OCI-LY1 (cell line): ENCODE measurements around the gene IL15RA.

Experiments
- H2AFZ ChIP-seq: fragments of 200-600 bp; sonication (generic), shearing (Covaris generic); 2 replicates; pipeline ENCODE4 v1.6.0; 2014; ENCODE audit warnings: antibody characterized with exemption, mild to moderate bottlenecking, low read length
- H3F3A ChIP-seq: fragments of 200-600 bp; sonication (generic), shearing (Covaris generic); 2 replicates; pipeline ENCODE4 v1.6.0; 2014; ENCODE audit warnings: mild to moderate bottlenecking, antibody characterized with exemption, low read length, moderate library complexity; ENCODE audit not compliant: insufficient read depth
- H3K27ac ChIP-seq: fragments of 200-600 bp; sonication (generic); 2 replicates; pipeline ENCODE4 v1.5.1; 2014; ENCODE audit warnings: low read length, mixed run types, mild to moderate bottlenecking, low read depth; ENCODE audit not compliant: poor library complexity, severe bottlenecking
- H3K27me3 ChIP-seq: fragments of 200-600 bp; sonication (generic); 2 replicates; pipeline ENCODE4 v1.6.0; 2014; ENCODE audit warnings: antibody characterized with exemption, mild to moderate bottlenecking, low read length, moderate library complexity; ENCODE audit not compliant: insufficient read depth
- H3K36me3 ChIP-seq: fragments of 200-600 bp; sonication (generic); 2 replicates; pipeline ENCODE4 v1.6.1; 2014; ENCODE audit warnings: mild to moderate bottlenecking, antibody characterized with exemption, low read length, moderate library complexity, mixed read lengths; ENCODE audit not compliant: insufficient read depth
- H3K4me1 ChIP-seq: fragments of 200-600 bp; sonication (generic); 2 replicates; pipeline ENCODE4 v1.5.1; 2014; ENCODE audit warnings: mild to moderate bottlenecking, low read length, moderate library complexity; ENCODE audit not compliant: insufficient read depth, severe bottlenecking
- H3K4me2 ChIP-seq: fragments of 200-600 bp; sonication (generic), shearing (Covaris generic); 2 replicates; pipeline ENCODE4 v1.6.1; 2014; ENCODE audit warnings: low read length
- H3K4me3 ChIP-seq: fragments of 200-600 bp; sonication (generic); 2 replicates; pipeline ENCODE4 v1.5.1; 2014; ENCODE audit warnings: low read length, low read depth, mild to moderate bottlenecking, mixed read lengths; ENCODE audit not compliant: poor library complexity, severe bottlenecking
- H3K79me2 ChIP-seq: fragments of 200-600 bp; shearing (Covaris generic); 2 replicates; pipeline ENCODE4 v1.6.1; 2016; ENCODE audit warnings: mixed run types, low read length, mixed read lengths; ENCODE audit not compliant: insufficient read depth
- H3K9ac ChIP-seq: fragments of 200-600 bp; sonication (generic), shearing (Covaris generic); 2 replicates; pipeline ENCODE4 v1.6.1; 2014; ENCODE audit warnings: mild to moderate bottlenecking, low read length, mixed read lengths
- H3K9me2 ChIP-seq: fragments of 200-600 bp; sonication (generic), shearing (Covaris generic); 2 replicates; pipeline ENCODE4 v1.6.1; 2014; ENCODE audit warnings: low read depth, mild to moderate bottlenecking, low read length, mixed read lengths
- H3K9me3 ChIP-seq: fragments of 200-600 bp; shearing (Covaris generic); 2 replicates; pipeline ENCODE4 v1.6.1; 2014; ENCODE audit warnings: low read length, mixed read lengths
- H4K20me1 ChIP-seq: fragments of 200-600 bp; sonication (generic), shearing (Covaris generic); 2 replicates; pipeline ENCODE4 v1.6.0; 2016; ENCODE audit warnings: mild to moderate bottlenecking, low read length; ENCODE audit not compliant: insufficient read depth
- EZH2 ChIP-seq: fragments of 200-600 bp; sonication (generic), shearing (Covaris generic); IDR thresholded peaks from 2 replicates; pipeline ENCODE4 v1.8.0; 2017; ENCODE audit warnings: borderline replicate concordance, mixed run types, mild to moderate bottlenecking, antibody characterized with exemption, low read length, moderate library complexity, mixed read lengths
- TF ChIP-seq, protein P1 (sequence below): fragments of 200-600 bp; sonication (generic), shearing (Covaris generic); IDR thresholded peaks from 2 replicates; pipeline ENCODE4 v1.5.1; 2017; ENCODE audit warnings: mild to moderate bottlenecking, antibody characterized with exemption, low read length, moderate library complexity, mixed read lengths

Gene IL15RA

DNA sequence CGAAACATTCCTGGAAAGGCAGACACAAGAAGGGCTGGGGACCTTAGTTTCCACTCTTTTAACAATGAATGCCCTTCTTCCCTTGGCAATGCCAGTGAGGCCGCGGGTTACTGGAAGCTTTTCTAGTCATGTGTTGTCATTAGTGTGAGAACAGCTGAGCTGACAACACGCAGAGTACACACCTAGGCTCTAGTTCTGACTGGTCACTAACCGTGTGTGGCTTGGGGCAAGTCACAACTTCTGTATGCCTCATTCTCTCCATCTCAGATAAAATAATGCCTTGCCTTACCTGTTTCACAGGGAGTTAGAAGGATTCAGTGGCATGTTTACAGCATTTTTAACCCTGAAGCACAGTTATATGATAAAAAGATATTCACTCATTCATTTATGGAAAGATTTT lies 55.6 kb downstream of the IL15RA start:
- Histone ChIP-seq H3K4me1 (no peaks in the 10 kb centered on the region), H3K4me2 (no peak overlapping the region), H3K79me2 (no peaks in the 10 kb centered on the region), H3K9ac (no peak overlapping the region), H3K9me3 (no peaks in the 10 kb centered on the region), H3K4me3 (no peak overlapping the region), H2AFZ (no peak overlapping the region), H3K27me3 (no peaks in the 10 kb centered on the region), H3K36me3 (peaks cover 88% of the 10 kb centered on the region), H3K9me2 (no peaks in the 10 kb centered on the region), H4K20me1 (no peaks in the 10 kb centered on the region), H3F3A (no peaks in the 10 kb centered on the region), H3K27ac (no peak overlapping the region)
- TF ChIP-seq EZH2: no peak
- TF ChIP-seq, protein P1, sequence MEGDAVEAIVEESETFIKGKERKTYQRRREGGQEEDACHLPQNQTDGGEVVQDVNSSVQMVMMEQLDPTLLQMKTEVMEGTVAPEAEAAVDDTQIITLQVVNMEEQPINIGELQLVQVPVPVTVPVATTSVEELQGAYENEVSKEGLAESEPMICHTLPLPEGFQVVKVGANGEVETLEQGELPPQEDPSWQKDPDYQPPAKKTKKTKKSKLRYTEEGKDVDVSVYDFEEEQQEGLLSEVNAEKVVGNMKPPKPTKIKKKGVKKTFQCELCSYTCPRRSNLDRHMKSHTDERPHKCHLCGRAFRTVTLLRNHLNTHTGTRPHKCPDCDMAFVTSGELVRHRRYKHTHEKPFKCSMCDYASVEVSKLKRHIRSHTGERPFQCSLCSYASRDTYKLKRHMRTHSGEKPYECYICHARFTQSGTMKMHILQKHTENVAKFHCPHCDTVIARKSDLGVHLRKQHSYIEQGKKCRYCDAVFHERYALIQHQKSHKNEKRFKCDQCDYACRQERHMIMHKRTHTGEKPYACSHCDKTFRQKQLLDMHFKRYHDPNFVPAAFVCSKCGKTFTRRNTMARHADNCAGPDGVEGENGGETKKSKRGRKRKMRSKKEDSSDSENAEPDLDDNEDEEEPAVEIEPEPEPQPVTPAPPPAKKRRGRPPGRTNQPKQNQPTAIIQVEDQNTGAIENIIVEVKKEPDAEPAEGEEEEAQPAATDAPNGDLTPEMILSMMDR: no peak

- TF ChIP-seq, protein P1: no peak
- TF ChIP-seq EZH2: no peak
- Histone ChIP-seq H3K27me3 (no peaks in the 10 kb centered on the region), H3K9ac (no peak overlapping the region), H3K27ac (no peak overlapping the region), H4K20me1 (no peaks in the 10 kb centered on the region), H3K79me2 (no peaks in the 10 kb centered on the region), H3K4me1 (no peaks in the 10 kb centered on the region), H3K36me3 (peaks cover 93% of the 10 kb centered on the region), H3F3A (no peaks in the 10 kb centered on the region), H3K9me2 (no peaks in the 10 kb centered on the region), H3K9me3 (no peaks in the 10 kb centered on the region), H3K4me3 (no peak overlapping the region), H2AFZ (no peak overlapping the region), H3K4me2 (no peak overlapping the region)
Observed at GRCh38 chr10:5919568-5919967, 57.8 kb downstream of the IL15RA start.

DNA sequence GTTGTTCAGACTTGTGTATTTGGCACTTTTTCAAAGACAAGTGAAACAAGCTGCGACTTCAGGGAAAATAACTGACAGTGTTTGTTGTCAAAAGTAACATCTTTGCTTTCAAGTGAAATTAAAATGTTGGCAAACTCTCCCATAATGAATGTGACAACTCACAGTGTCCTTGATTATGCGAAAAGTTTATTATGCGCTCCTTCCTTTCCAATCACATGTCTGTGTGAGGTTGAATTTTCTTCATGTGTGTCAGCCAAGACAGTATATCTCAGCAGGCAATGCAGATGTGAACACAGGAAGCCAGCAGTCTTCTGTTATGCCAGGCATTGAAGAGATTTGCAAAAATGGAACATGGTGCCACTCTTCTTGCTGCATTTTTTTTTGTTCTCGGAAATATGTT lies 58.6 kb downstream of the IL15RA start:
- no peaks in the 10 kb centered on the region for H3K9me3 ChIP-seq
- no peak overlapping the region for H2AFZ ChIP-seq
- peaks cover 93% of the 10 kb centered on the region for H3K36me3 ChIP-seq
- H3K4me2 ChIP-seq: no peak overlapping the region
- H3K27ac ChIP-seq: no peak overlapping the region
- H3F3A ChIP-seq: no peaks in the 10 kb centered on the region
- no peaks in the 10 kb centered on the region for H3K27me3 ChIP-seq
- H3K4me1 ChIP-seq: no peaks in the 10 kb centered on the region
- H3K4me3 ChIP-seq: no peak overlapping the region
- TF ChIP-seq, protein P1: no peak
- TF ChIP-seq EZH2: no peak
- no peaks in the 10 kb centered on the region for H3K79me2 ChIP-seq
- no peaks in the 10 kb centered on the region for H4K20me1 ChIP-seq
- no peak overlapping the region for H3K9ac ChIP-seq
- no peaks in the 10 kb centered on the region for H3K9me2 ChIP-seq
